ENCODE data around the gene OLFM2.
"Not testable (repeated sequence)": the region's sequence is repeated elsewhere in the genome, so short reads cannot be mapped to it uniquely, and the experiment has no call there.

Gene OLFM2

DNA sequence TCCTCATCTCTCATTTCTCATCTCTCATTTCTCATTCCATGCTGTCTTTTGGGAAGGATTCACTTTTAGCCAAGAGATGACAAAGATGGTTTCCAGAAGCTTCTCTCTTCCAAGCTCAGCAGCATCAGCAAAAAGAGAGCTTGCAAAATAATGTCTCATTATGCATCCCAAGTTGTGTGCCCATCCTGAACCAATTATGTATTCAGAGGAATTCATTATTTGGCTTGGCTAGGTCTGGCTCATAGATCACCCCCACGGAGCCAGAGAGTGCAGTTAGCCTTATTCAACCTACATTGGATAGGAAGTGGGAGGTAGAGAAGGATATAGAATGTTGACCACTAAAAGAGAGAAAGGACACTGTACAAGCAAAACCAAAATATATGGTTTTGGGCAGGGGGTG lies 5.4 kb upstream of the OLFM2 start:
- no peak for DNase-seq (ENCODE audit: low spot score)

GRCh38 chr19:9941231-9941630 lies 4.9 kb upstream of the OLFM2 start:
- DNase-seq (ENCODE audit: low spot score), result no peak

DNA sequence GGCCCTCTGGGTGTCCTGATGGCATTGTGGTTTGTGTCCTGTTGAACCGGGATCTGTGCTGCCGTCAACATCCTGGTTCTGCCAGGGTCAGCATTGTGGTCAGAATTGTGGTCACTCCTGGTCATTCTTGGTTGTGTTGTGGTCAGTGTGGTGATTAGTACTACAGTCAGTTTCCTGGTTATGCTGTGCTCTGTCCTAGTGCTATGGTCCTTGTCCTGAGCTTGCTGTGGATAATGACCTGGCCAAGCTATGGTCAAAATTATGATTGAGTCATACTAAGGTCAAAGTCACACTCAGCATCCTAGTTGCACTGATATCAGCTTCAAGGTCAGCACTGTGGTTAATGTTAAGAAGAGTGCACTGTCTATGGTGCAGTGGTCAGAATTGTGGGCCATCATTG lies 4.5 kb upstream of the OLFM2 start:
- no peak for DNase-seq (ENCODE audit: low spot score)

- DNase-seq (ENCODE audit: low spot score), result peak; percentile 34
Observed at GRCh38 chr19:9939301-9939913, 3.1 kb upstream of the OLFM2 start.

DNA sequence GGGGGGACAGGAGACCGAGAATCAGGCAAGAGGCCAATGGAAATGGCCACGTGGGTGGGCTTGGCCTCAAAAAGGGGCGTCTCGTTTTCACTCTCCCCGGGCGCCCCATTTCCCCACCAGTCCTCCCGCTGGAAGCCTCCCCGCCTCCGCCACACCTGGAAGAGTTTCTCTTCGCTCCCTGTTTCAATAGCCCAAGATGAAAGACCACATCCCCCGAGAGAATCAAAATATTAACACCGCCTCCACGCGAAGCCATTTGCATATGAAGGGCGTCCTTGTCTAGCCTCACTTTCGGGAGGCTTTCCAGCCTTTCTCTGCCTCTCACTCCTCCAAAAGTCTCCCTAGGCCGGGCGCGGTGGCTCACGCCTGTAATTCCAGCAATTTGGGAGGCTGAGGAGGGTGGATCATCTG lies 691 bp upstream of the OLFM2 start:
- no peak for DNase-seq (ENCODE audit: low spot score)

- DNase-seq (ENCODE audit: low spot score), result no peak
Observed at GRCh38 chr19:9935506-9936325, 599 bp downstream of the OLFM2 start.

DNA sequence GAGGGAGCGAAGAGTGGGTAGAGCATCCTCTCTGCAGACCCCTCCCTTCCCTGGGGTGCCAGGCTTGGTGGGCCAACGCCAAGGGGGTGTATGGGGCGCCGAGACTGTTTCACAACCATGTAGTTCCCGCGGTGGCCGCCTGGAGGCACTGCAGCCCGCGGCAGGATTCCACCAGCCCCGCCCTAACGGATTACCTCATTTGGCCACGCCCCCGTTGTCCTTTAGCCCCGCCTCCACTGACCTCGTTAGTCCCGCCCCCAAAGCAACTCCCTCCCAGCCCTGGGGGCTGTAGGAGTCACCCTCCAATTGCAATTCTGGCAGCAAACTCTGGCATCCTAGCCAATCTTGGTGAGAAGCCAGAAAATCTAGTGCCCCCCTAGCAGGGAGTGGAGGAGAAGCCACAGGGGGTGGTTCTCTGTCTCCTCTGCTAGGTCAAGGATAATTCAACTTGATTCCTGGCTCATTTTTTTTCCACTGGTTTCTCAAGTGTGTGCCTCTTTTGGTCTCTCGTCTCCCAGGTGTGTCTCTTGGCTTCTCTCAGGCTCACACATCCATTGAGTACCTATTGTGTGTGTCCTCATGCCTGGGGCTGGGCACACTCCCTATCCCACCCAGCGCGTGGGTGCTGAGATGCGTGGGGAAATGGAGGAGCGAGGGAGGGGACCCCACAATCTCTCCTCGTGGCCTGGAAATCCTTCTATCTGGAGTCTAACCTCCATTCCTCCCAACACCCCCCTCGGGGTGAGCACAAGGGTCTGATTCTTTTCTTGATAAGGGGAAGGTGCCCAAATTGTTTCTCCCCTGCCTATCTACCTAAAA lies 2.0 kb downstream of the OLFM2 start:
- DNase-seq (ENCODE audit: low spot score), result peak; percentile 53

- DNase-seq (ENCODE audit: low spot score), result no peak
Observed at GRCh38 chr19:9932835-9933234, 3.5 kb downstream of the OLFM2 start.

DNA sequence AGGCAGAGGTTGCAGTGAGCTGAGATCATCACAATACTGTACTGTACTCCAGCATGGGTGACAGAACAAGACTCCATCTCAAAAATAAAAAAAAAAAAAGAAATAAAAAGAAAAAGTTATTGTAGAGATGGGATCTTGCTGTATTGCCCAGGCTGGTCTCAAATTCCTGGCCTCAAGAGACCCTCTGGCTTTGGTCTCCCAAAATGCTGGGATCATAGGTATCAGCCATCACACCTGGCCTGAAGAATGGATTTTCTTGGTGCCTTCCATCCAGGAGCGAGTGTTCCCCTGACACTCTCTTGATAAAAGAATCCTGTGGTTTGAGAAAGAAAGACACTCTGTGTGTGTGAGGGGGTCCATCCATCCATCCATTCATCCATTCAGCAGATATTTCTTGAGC lies 4.7 kb downstream of the OLFM2 start:
- DNase-seq (ENCODE audit: low spot score), result no peak

- DNase-seq (ENCODE audit: low spot score), result no peak
Observed at GRCh38 chr19:9923440-9923839, 12.9 kb downstream of the OLFM2 start.

DNA sequence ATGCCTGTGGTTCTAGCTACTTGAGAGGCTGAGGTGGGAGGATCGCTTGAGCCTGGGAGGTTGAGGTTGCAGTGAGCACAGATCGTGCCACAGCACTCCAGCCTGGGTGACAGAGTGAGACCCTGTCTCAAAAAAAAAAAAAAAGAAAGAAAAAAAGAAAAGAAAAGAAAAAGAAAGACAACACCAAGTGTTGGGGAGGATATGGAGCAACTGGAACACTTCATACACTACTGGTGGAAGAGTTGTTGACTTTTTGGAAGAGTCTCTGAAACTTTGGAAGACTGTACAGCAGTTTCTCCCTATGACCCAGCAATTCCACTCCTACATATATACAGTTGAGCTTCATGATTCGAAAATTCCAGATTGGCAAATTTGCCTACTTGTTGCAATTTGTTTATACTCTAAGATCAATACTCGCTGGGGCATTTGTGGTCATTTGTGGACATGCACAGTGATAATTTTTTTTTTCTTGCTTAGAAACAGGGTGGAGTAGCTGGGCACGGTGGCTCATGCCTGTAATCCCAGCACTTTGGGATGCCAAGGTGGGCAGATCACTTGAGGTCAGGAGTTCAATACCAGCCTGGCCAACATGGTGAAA lies 13.4 kb downstream of the OLFM2 start:
- not testable (repeated sequence) for DNase-seq (ENCODE audit: low spot score)

GRCh38 chr19:9917321-9917720 lies 19.0 kb downstream of the OLFM2 start:
- peak; percentile 78 for DNase-seq (ENCODE audit: low spot score)

DNA sequence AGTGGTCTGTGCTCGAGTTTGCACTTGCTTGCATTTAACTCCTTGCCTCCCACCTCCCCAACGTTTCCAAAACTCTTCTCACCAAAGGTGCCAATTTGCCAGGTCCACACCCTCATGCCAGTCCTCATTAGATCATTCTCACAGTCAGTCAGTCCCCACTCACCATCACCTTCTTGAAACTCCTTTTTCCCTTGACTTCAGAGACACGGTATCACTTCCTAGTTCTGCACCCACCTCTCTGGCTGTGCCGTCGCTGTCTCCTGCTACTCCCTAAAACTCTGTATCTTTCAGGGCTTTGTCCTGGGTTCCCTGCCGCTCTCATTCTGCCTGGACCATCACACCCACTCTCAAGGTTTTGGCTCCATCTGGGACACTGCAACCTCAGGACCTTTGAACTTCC lies 19.6 kb downstream of the OLFM2 start:
- no peak for DNase-seq (ENCODE audit: low spot score)

DNA sequence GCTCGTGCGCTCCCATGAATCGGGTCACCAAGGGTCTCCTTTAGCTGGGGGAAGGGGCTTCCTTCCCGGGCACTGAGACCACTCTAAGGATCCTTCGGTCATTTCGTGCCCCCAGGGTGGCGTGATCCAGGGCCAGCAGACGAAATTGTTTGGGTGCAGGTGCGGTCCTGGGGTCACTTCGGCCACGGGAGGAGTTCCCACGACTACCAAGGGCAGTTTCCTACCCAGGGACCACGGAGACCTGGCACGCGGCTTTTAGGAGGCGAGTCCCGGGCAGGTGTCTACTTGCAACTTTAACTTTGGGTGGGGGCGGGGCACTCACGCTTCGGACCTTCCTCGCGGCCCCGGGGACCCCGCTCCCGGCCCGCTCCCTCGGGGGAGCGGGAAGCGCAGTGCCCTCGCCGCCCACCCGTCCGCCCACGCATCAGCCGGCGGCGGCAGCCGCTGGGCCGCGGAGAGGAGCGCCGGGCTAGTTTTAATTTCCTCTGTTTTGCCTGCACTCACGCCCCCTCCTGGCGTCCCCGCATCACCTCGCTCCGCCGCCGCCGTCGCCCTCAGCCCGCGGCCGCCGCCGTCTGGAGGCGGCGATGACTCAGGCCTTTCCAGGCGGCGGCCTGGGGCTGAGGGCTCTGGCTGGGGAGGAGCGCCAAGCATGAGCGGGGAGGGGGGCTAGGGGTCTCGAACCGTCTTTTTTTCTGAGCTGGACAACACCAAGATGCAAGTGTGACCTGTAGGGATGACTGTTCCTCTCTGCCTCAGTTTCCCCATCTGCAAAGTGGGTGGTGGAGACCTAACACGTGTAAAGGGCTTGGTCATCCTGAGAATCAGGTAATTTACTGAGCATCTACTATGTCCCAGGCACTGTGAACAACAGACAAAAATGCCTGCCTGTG lies 21.8 kb downstream of the OLFM2 start:
- peak; percentile 86 for DNase-seq (ENCODE audit: low spot score)

DNA sequence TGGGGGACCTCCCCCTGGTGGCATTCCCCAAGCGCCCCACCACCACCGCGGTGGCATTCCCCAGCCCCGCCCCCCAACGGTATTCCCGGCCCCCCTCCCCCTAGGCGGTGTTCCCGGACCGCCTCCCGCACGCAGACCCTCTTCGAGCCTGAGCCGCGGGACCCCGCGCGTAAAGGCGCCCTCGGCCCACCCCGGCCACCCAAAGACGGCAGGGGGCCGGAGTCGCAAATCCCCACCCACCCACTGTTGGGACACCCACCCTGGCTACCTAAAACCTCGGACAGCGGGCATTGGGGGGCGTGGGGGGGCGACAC lies 22.4 kb downstream of the OLFM2 start:
- no peak for DNase-seq (ENCODE audit: low spot score)

DNA sequence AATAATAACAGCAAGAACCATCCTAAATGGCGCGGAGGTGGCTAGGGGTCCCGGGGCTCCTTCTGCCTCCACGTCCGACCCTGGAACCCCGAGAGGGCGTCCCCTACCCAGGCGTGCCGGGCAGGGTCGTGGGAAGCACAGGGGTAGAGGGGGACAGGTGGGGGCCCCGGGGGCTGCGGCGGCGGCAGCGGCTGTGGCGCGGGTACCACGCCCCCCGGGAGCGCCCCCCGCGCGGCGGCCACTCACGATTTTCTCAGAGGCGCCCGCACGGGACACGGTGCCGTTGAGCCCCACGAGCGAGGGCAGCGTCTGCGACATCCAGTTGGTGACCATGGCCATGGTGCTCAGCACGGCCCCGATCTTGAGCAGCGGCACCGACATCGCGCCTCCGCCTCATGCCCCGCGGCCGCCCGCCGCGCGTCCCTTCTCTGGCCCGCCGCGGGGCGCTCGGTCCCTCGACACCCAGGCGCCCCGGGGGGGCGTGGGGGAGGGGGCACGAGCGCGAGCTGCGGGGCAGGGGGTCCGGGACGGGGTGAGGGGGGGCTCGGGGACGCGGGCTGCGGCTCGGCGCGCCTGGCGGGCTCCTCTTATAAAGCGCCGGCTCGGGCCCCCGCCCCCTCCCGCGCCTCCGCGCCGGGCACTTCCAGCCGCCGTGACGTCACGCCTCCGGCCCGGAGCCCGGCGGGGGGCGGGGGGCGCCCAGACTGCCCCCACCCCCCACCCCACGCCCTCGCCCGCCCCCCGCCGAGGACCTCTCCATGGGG lies 22.9 kb downstream of the OLFM2 start:
- no peak for DNase-seq (ENCODE audit: low spot score)

DNA sequence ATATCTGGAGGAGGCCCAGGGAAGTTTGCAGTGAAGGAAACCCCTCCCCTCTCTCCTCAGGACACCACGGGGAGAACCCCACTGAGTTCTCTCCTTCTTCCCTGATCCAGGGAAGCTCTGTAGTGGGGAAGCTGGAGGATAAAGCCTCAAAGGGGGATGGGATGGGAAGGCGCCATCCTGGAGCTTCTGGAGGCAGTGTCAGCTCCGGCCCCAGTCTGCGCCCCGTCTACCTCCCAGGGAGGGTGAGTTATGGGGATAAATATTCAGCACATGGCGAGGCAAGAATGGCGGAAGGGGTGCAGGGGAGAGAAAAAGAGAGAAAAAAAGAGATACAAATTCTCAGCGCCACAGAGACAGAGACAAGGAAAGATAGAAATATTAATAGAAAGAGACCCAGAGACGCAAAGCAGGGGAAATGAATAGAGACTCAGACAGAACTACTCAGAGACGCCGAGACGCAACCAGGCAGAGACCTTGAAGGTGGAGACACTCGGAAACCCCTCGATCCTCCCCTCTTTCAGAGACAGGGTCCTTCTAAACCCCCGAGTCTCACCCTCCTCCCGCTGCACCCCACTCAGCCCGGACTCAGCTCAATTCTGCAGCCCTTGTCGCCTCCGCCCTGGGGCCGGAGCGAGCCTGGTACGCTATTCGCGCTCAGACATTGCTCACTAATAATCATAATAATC lies 23.6 kb downstream of the OLFM2 start:
- DNase-seq (ENCODE audit: low spot score), result no peak

- DNase-seq (ENCODE audit: low spot score), result no peak
Observed at GRCh38 chr19:9911524-9912185, 24.7 kb downstream of the OLFM2 start.

DNA sequence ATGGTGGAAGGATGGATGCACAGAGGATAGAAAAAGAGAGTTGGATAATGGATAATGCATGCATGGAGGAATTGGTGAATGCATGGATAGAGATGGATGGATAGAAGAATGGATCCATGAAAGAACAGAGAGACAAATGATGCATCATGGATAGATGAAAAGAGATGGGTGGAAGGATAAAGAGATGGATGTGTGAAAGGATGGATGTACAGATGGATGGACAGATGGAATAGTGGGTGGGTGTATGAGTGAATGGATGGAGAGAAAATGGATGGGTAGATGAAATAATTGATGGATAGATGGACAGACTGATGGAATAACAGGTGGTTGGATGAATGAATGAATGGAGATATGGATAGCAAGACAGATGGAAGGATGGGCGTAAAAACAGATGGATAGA lies 25.7 kb downstream of the OLFM2 start:
- DNase-seq (ENCODE audit: low spot score), result no peak

- no peak for DNase-seq (ENCODE audit: low spot score)
Observed at GRCh38 chr19:9909251-9909650, 27.1 kb downstream of the OLFM2 start.

Measured in RKO (cell line).